ENCODE data around the gene ADRA2B.
"Not testable (repeated sequence)": the region's sequence is repeated elsewhere in the genome, so short reads cannot be mapped to it uniquely, and the experiment has no call there.

DNA sequence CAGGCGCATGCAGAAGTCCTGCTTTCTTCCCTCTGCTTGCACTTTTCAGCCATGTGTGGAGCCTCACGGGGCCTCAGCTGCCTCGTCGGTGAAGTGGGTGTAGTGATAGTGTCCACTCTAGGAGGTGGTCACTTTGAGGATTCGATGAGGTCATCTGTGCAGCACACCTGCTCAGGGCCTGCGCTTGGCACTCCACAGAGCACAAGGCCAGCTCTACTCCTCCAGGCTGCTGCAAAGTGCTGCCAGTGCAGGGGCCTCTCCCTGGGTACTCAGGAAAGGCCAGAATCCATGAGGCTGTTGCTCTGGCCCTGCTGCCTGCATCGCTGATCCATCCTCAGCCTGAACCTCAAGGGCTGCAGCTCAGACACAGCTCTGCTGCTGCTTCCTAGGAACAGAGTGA is 49.9 kb downstream of the ADRA2B start:
- TF ChIP-seq CTCF (IDR thresholded peaks at IDR 0.05; ENCODE audit: low read length); EZH2 (IDR thresholded peaks at IDR 0.05; ENCODE audit: borderline replicate concordance, low read length): not testable (repeated sequence)

Measured in OCI-LY1 (cell line).